Cardiac muscle cell (in vitro differentiated cells and primary cell): ENCODE measurements around the gene GALNT16. TPM values are rescaled to one million over a fixed set of nuclear protein-coding genes. Genes with fewer than 3 reads are reported as not detected.

ENCODE experiments used
- DNase-seq, 2 donors: peaks; one replicate each; pipeline versions ENCODE4 v3.0.0 to v3.0.0-alpha.2; 2010 to 2017; ENCODE audit warnings: low read depth in 1 of 2, low spot score in 1 of 2
- H3K27ac ChIP-seq: fragments of 200-600 bp; sonication (generic); 2 replicates; pipeline ENCODE4 v1.5.1; 2016
- H3K27me3 ChIP-seq: fragments of 200-600 bp; sonication (generic); 2 replicates; pipeline ENCODE4 v1.6.0; 2016; ENCODE audit warnings: control low read depth
- H3K36me3 ChIP-seq: fragments of 200-600 bp; sonication (generic); 2 replicates; pipeline ENCODE4 v1.5.1; 2016; ENCODE audit warnings: control low read depth
- H3K4me1 ChIP-seq: fragments of 200-600 bp; sonication (generic); 2 replicates; pipeline ENCODE4 v1.8.1; 2017; ENCODE audit warnings: low read depth, mild to moderate bottlenecking, mixed run types
- H3K4me3 ChIP-seq: fragments of 200-600 bp; sonication (generic); 2 replicates; pipeline ENCODE4 v1.5.1; 2016; ENCODE audit warnings: mild to moderate bottlenecking
- H3K9me3 ChIP-seq: fragments of 200-600 bp; sonication (generic); 2 replicates; pipeline ENCODE4 v1.5.1; 2017; ENCODE audit warnings: low read depth, mild to moderate bottlenecking, control low read depth
- CTCF ChIP-seq: IDR thresholded peaks from 2 replicates; pipeline ENCODE4 v1.5.1; 2012; ENCODE audit warnings: low read depth, mild to moderate bottlenecking, low read length
- polyA plus RNA-seq: library from polyadenylated mRNA; unstranded; fragments of >200 nt; fragmentation: Nextera tagmentation; extraction: Ambion mirVana; gene quantifications from 2 replicates; pipeline ENCODE4 v1.2.1, GENCODE V29; 2016
- total RNA-seq: library from RNA; depleted of rRNA; stranded (reverse); fragments of >200 nt; gene quantifications from 2 replicates; pipeline ENCODE4 v1.2.3, GENCODE V29; 2016

Gene GALNT16
- total and polyA plus RNA-seq, 2 experiments from 2014 or later: 5.8 to 7.7 TPM

- no peak for TF ChIP-seq CTCF
- Histone ChIP-seq H3K4me3 (no peak overlapping the region), H3K36me3 (no peaks in the 10 kb centered on the region)
Measured at GRCh38 chr14:69360438-69361108, 100.6 kb downstream of the GALNT16 start.

GRCh38 chr14:69363055-69363454 lies 103.1 kb downstream of the GALNT16 start:
- peak; percentile 37 for TF ChIP-seq CTCF
- Histone ChIP-seq H3K36me3 (no peaks in the 10 kb centered on the region), H3K4me3 (no peak overlapping the region), H3K9me3 (no peaks in the 10 kb centered on the region), H3K4me1 (no peaks in the 10 kb centered on the region), H3K27ac (no peak overlapping the region), H3K27me3 (no peaks in the 10 kb centered on the region)
- DNase-seq: peak; percentile 36 to 43

More at GRCh38 chr14:69360438-69361108, 100.6 kb downstream of the GALNT16 start:
- no peak for DNase-seq
- Histone ChIP-seq H3K27me3 (no peaks in the 10 kb centered on the region), H3K27ac (no peak overlapping the region), H3K9me3 (no peaks in the 10 kb centered on the region), H3K4me1 (no peaks in the 10 kb centered on the region)

DNA sequence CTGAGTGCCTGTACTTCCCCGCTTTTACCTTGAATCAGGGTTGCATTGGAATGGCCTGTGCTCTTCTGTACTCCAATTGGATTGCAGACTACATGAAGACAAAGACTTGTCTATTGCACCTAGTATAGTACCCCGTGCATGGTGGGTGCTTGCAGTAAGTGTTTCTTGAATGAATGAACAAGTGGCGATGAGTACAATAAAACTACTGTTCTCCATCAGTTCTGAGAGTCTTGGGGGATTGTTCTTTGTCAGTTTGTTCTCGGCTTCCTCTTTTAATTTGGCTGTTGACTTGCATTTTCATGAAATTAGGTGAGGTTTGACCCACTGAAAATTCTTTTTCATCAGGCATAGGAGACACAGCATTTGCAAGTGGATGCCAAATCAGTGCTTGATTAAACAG lies 104.0 kb downstream of the GALNT16 start:
- H3K4me3 ChIP-seq: no peak overlapping the region
- no peak overlapping the region for H3K27ac ChIP-seq
- H3K4me1 ChIP-seq: no peaks in the 10 kb centered on the region
- DNase-seq: no peak
- H3K9me3 ChIP-seq: no peaks in the 10 kb centered on the region
- H3K36me3 ChIP-seq: no peaks in the 10 kb centered on the region
- H3K27me3 ChIP-seq: no peaks in the 10 kb centered on the region
- TF ChIP-seq CTCF: no peak

- Histone ChIP-seq H3K36me3 (no peaks in the 10 kb centered on the region), H3K4me1 (no peaks in the 10 kb centered on the region), H3K27me3 (no peaks in the 10 kb centered on the region), H3K27ac (no peak overlapping the region), H3K4me3 (no peak overlapping the region), H3K9me3 (no peaks in the 10 kb centered on the region)
- no peak for TF ChIP-seq CTCF
- DNase-seq: no peak
Measured at GRCh38 chr14:69364378-69364777, 104.4 kb downstream of the GALNT16 start.

DNA sequence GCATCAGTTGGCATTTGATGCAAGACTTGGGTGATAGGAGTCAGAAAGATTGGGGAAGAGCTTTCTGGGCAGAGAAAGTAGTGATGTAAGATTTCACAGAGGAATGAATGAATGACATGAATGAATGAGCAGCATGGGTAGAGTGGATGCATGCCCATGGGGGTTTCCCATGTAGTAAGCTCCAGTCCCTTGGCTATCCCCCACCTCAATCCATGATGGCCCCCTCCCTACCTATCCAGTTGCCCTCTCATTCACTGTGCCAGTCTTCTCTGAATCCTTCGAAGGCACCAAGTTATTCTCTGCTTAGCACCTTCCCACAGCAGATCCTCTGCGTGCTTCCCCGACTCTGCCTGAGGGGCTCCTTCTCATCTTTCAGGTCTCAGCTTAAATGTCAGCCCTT lies 106.1 kb downstream of the GALNT16 start:
- no peak for DNase-seq
- H3K36me3 ChIP-seq: no peaks in the 10 kb centered on the region
- no peaks in the 10 kb centered on the region for H3K9me3 ChIP-seq
- no peaks in the 10 kb centered on the region for H3K27me3 ChIP-seq
- no peak overlapping the region for H3K4me3 ChIP-seq
- H3K27ac ChIP-seq: no peak overlapping the region
- no peaks in the 10 kb centered on the region for H3K4me1 ChIP-seq
- TF ChIP-seq CTCF: no peak
